HCT116 (cell line): Measurements from ENCODE around the gene BTBD9. TPM values are rescaled to one million over a fixed set of nuclear protein-coding genes. Genes with fewer than 3 reads are reported as not detected.

Experiments used
- ATAC-seq: fragments of 200-7000 bp; cut with Tn5 transposase; 2 replicates; pipeline ENCODE4 v1.9.1; 2020; ENCODE audit warnings: mild to moderate bottlenecking, moderate library complexity
- BruUV-seq: library from RNA; stranded (reverse); fragments of 400-500 nt; replicated peaks from 2 replicates; lab custom pipeline; 2021; lab: Mats Ljungman, UMichigan
- CTCF ChIA-PET: fragments of 300-600 bp; sonication (Branson Sonifier 250); formaldehyde crosslinking; loops from one replicate; lab custom pipeline; 2021; ENCODE audit warnings: antibody characterized with exemption; lab: Charles Lee
- POLR2A ChIA-PET: fragments of 300-600, 350-600 bp; sonication (Branson Sonifier 250); formaldehyde crosslinking; loops from one replicate; lab custom pipeline; 2021; ENCODE audit warnings: antibody characterized with exemption; lab: Charles Lee
- RAD21 ChIA-PET, 2 experiments: fragments of 300-600 bp; sonication (Branson Sonifier 250); formaldehyde crosslinking; loops; one replicate each; lab custom pipeline; 2023; ENCODE audit warnings: low total read pairs in 2 of 2; ENCODE audit not compliant: uncharacterized antibody in 2 of 2, unreplicated experiment in 2 of 2, low non-redundant PET in 1 of 2; lab: Charles Lee
- DNase-seq: peaks from one replicate; pipeline ENCODE4 v3.0.0-alpha.2; 2010; ENCODE audit warnings: low read depth, low spot score
- H2AFZ ChIP-seq: fragments of 200-600 bp; shearing (Covaris generic), sonication (generic); 2 replicates; pipeline ENCODE4 v1.6.1; 2017; ENCODE audit warnings: low read depth, mixed run types, mixed read lengths, antibody characterized with exemption, low read length; ENCODE audit not compliant: poor library complexity, severe bottlenecking
- H3K27ac ChIP-seq: 2 replicates; pipeline ENCODE4 v1.5.1; 2012; ENCODE audit warnings: low read depth, low read length
- H3K27me3 ChIP-seq: fragments of 200-600 bp; sonication (generic); 2 replicates; pipeline ENCODE4 v1.6.1; 2016; ENCODE audit warnings: mixed run types, low read length, mixed read lengths; ENCODE audit not compliant: insufficient read depth
- H3K36me3 ChIP-seq, 2 experiments: fragments of 200-500 bp in 1 of 2; fragments of 200-600 bp in 1 of 2; sonication (Bioruptor generic) in 1 of 2; sonication (generic) in 1 of 2; 2 replicates each; pipeline versions ENCODE4 v1.5.1 to v1.6.1; 2014 to 2016; ENCODE audit warnings: low read length in 2 of 2, inconsistent platforms in 1 of 2, mixed read lengths in 1 of 2, mixed run types in 1 of 2; ENCODE audit not compliant: insufficient read depth in 2 of 2, control insufficient read depth in 1 of 2
- H3K4me1 ChIP-seq, 2 experiments: fragments of 200-600 bp in 1 of 2; sonication (generic) in 1 of 2; 2 replicates each; pipeline versions ENCODE4 v1.5.1 to v1.6.1; 2012 to 2017; ENCODE audit warnings: low read length in 2 of 2, inconsistent platforms in 1 of 2, mild to moderate bottlenecking in 1 of 2, mixed read lengths in 1 of 2, mixed run types in 1 of 2, moderate library complexity in 1 of 2; ENCODE audit not compliant: insufficient read depth in 2 of 2, control insufficient read depth in 1 of 2
- H3K4me2 ChIP-seq: fragments of 200-600 bp; sonication (generic); 2 replicates; pipeline ENCODE4 v1.6.1; 2017; ENCODE audit warnings: mixed run types, low read length, mixed read lengths
- H3K4me3 ChIP-seq, 2 experiments: fragments of 200-600 bp in 1 of 2; sonication (generic) in 1 of 2; replicated peaks in 1 of 2; 2 replicates each; pipeline ENCODE4 v1.5.1; 2011 to 2016; ENCODE audit warnings: low read length in 2 of 2, control low read depth in 1 of 2, low read depth in 1 of 2, mild to moderate bottlenecking in 1 of 2, mixed read lengths in 1 of 2, mixed run types in 1 of 2
- H3K79me2 ChIP-seq: fragments of 200-600 bp; sonication (generic); 2 replicates; pipeline ENCODE4 v1.6.1; 2017; ENCODE audit warnings: mild to moderate bottlenecking, mixed run types, low read length, moderate library complexity, mixed read lengths; ENCODE audit not compliant: insufficient read depth
- H3K9ac ChIP-seq: fragments of 200-600 bp; sonication (generic); 2 replicates; pipeline ENCODE4 v1.6.1; 2016; ENCODE audit warnings: low read length, mixed read lengths
- H3K9me2 ChIP-seq: fragments of 200-600 bp; sonication (generic), shearing (Covaris generic); 2 replicates; pipeline ENCODE4 v1.6.1; 2017; ENCODE audit warnings: mixed run types, mild to moderate bottlenecking, moderate library complexity; ENCODE audit not compliant: insufficient read depth
- H3K9me3 ChIP-seq, 2 experiments: fragments of 200-500 bp in 1 of 2; fragments of 200-600 bp in 1 of 2; sonication (Bioruptor generic) in 1 of 2; sonication (generic) in 1 of 2; 2 replicates each; pipeline ENCODE4 v1.6.1; 2014 to 2017; ENCODE audit warnings: low read length in 2 of 2, mixed read lengths in 2 of 2, inconsistent platforms in 1 of 2, low read depth in 1 of 2, mild to moderate bottlenecking in 1 of 2, mixed run types in 1 of 2, moderate library complexity in 1 of 2; ENCODE audit not compliant: control insufficient read depth in 1 of 2, insufficient read depth in 1 of 2
- H4K20me1 ChIP-seq: fragments of 200-600 bp; sonication (generic), shearing (Covaris generic); 2 replicates; pipeline ENCODE4 v1.6.1; 2017; ENCODE audit warnings: mixed run types, mild to moderate bottlenecking, moderate library complexity; ENCODE audit not compliant: insufficient read depth
- CBX3 ChIP-seq: IDR thresholded peaks from 2 replicates; pipeline ENCODE4 v1.6.1; 2012; ENCODE audit warnings: low read depth
- ELF1 ChIP-seq: IDR thresholded peaks from 2 replicates; pipeline ENCODE4 v1.6.1; 2012; ENCODE audit warnings: low read depth, borderline replicate concordance
- FOSL1 ChIP-seq: IDR thresholded peaks from 2 replicates; pipeline ENCODE4 v1.6.1; 2012; ENCODE audit warnings: low read depth
- JUND ChIP-seq: IDR thresholded peaks from 2 replicates; pipeline ENCODE4 v1.6.1; 2012
- RAD21 ChIP-seq: IDR thresholded peaks from 2 replicates; pipeline ENCODE4 v1.6.1; 2012; ENCODE audit warnings: low read depth, mild to moderate bottlenecking
- SP1 ChIP-seq: IDR thresholded peaks from 2 replicates; pipeline ENCODE4 v1.6.1; 2012; ENCODE audit warnings: low read depth
- YY1 ChIP-seq: IDR thresholded peaks from 2 replicates; pipeline ENCODE4 v1.6.1; 2011; ENCODE audit warnings: low read length, low read depth, moderate library complexity, mild to moderate bottlenecking; ENCODE audit not compliant: insufficient replicate concordance; ENCODE audit errors: extremely low read depth
- ZFX ChIP-seq: fragments of 450-650 bp; IDR thresholded peaks from 2 replicates; pipeline ENCODE4 v1.6.1; 2017
- ZNF274 ChIP-seq: fragments of 200-500 bp; sonication (Bioruptor generic); IDR thresholded peaks from 2 replicates; pipeline ENCODE4 v1.6.1; 2014; ENCODE audit warnings: mild to moderate bottlenecking, low read depth, low read length, inconsistent platforms
- intact Hi-C: fragments of 100-400 bp; cut with micrococcal nuclease; formaldehyde crosslinking; loops from 2 replicates; pipeline ENCODE4 v1.10.0; 2022
- total RNA-seq: library from RNA; stranded (reverse); gene quantifications from one replicate; pipeline ENCODE4 v1.2.1, GENCODE V29; 2021; ENCODE audit not compliant: unreplicated experiment
- TF ChIP-seq, protein P1 (sequence below), 3 experiments: fragments of 200-600 bp in 1 of 3; sonication (generic) in 1 of 3; IDR thresholded peaks in 2 of 3; conservative IDR thresholded peaks in 1 of 3; 2 replicates each; pipeline ENCODE4 v1.5.1; 2012 to 2017; ENCODE audit warnings: low read depth in 2 of 3, low read length in 2 of 3, antibody characterized with exemption in 1 of 3, borderline replicate concordance in 1 of 3, control low read depth in 1 of 3, mild to moderate bottlenecking in 1 of 3, mixed read lengths in 1 of 3, mixed run types in 1 of 3, moderate library complexity in 1 of 3; ENCODE audit not compliant: insufficient read depth in 1 of 3
- TF ChIP-seq, protein P2 (sequence below): IDR thresholded peaks from 2 replicates; pipeline ENCODE4 v1.6.1; 2012

Gene BTBD9
- total RNA-seq, 1 experiment from 2014 or later: 10.9 TPM

GRCh38 chr6:38508286-38508685 is 131.4 kb downstream of the BTBD9 start:
- POLR2A ChIA-PET: no interaction called here
- no peaks in the 10 kb centered on the region for H4K20me1 ChIP-seq
- no peaks in the 10 kb centered on the region for H3K27me3 ChIP-seq
- H3K36me3 ChIP-seq: no peaks in the 10 kb centered on the region
- CTCF ChIA-PET: interaction anchor here (1.7 kb wide), 1 partner anchor 14 kb away, joined by 5 read pairs; no protein-coding TSS in a partner anchor
- H3K4me1 ChIP-seq: peaks cover 14 to 27% of the 10 kb centered on the region in 2 experiments
- TF ChIP-seq, protein P1, sequence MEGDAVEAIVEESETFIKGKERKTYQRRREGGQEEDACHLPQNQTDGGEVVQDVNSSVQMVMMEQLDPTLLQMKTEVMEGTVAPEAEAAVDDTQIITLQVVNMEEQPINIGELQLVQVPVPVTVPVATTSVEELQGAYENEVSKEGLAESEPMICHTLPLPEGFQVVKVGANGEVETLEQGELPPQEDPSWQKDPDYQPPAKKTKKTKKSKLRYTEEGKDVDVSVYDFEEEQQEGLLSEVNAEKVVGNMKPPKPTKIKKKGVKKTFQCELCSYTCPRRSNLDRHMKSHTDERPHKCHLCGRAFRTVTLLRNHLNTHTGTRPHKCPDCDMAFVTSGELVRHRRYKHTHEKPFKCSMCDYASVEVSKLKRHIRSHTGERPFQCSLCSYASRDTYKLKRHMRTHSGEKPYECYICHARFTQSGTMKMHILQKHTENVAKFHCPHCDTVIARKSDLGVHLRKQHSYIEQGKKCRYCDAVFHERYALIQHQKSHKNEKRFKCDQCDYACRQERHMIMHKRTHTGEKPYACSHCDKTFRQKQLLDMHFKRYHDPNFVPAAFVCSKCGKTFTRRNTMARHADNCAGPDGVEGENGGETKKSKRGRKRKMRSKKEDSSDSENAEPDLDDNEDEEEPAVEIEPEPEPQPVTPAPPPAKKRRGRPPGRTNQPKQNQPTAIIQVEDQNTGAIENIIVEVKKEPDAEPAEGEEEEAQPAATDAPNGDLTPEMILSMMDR (IDR thresholded peaks at IDR 0.05 in 2 of 3, conservative IDR thresholded peaks at IDR 0.05 in 1 of 3; ENCODE audit: borderline replicate concordance in 1 of 3, insufficient read depth in 1 of 3, low read depth in 2 of 3, low read length in 2 of 3): no peak
- TF ChIP-seq ELF1 (no peak), SP1 (no peak), JUND (no peak), CBX3 (no peak), YY1 (no peak), FOSL1 (no peak), ZNF274 (no peak), RAD21 (no peak), ZFX (no peak)
- TF ChIP-seq, protein P2, sequence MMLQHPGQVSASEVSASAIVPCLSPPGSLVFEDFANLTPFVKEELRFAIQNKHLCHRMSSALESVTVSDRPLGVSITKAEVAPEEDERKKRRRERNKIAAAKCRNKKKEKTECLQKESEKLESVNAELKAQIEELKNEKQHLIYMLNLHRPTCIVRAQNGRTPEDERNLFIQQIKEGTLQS: no peak
- TF ChIP-seq, all 23 proteins: peak for 0
- no peak for DNase-seq
- Histone ChIP-seq H3K4me3 (no peak overlapping the region), H2AFZ (no peak overlapping the region), H3K9me2 (no peaks in the 10 kb centered on the region), H3K9me3 (no peaks in the 10 kb centered on the region), H3K9ac (no peak overlapping the region), H3K79me2 (no peaks in the 10 kb centered on the region), H3K4me2 (no peak overlapping the region), H3K27ac (no peak overlapping the region)
- RAD21 ChIA-PET: no interaction called here
- intact Hi-C loops: no loop called here
- BruUV-seq: no TSS peak
- no peak for ATAC-seq
